Raji (cell line): Measurements from ENCODE around the gene SAMD8.

Experiments
- POLR2A ChIP-seq: IDR thresholded peaks from 2 replicates; pipeline ENCODE4 v1.6.1; 2011; ENCODE audit warnings: low read depth, low read length, control low read depth; ENCODE audit not compliant: insufficient read depth

Gene SAMD8

GRCh38 chr10:75117995-75118394 lies 6.5 kb downstream of the SAMD8 start:
- no peak for TF ChIP-seq POLR2A

GRCh38 chr10:75121322-75121721 lies 9.9 kb downstream of the SAMD8 start:
- TF ChIP-seq POLR2A, result no peak

- TF ChIP-seq POLR2A, result no peak
These were observed 11.0 kb downstream of the SAMD8 start for GRCh38 chr10:75122505-75122904.

DNA sequence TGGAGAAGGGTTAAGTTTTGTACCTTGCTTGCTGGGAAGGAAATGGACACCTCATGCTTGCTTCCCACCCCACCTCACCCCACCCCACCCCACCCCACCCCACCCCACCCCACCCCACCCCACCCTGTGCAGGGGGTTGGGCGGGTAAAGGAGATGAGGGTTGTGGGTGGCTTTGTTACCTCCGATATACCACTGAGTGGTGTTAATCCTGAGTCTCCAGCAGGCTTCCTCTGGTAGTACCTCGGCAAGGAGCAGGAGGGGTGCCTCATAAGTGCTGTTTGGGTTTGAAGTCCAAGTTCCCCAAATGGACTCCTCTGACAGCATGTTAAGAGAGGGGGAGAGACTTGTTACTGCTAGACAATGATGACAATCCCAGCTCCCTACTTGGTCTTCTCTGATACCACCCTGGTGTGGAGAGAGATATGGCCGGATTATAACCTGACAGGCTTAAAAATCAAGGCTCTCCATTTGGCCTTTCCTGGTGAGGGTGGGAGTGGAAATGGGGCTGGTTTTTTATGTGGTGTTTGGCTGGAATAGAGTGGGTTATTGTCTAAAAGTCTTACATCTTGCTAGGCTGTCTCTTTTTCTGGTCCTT lies 11.7 kb downstream of the SAMD8 start:
- TF ChIP-seq POLR2A, result no peak

DNA sequence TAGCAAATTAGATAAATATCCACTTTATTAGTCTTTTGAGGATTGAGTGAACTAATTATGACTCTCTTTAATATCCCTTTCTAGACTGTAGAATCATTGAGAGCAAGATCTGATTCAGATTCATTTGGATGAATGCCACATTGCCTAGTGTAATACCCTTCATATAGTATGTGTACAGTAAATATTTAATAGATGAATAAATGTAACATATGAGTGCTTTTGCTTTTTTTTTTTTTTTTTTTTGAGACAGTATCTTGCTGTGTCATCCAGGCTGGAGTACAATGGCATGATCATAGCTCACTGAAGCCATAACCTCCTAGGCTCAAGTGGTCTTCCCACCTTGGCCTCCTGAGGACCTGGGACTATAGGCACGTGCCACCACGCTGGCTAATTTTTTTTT lies 14.8 kb downstream of the SAMD8 start:
- no peak for TF ChIP-seq POLR2A

- TF ChIP-seq POLR2A, result no peak
These were observed 16.0 kb downstream of the SAMD8 start for GRCh38 chr10:75127471-75127870.

- TF ChIP-seq POLR2A, result no peak
These were observed 18.1 kb downstream of the SAMD8 start for GRCh38 chr10:75129537-75129936.

GRCh38 chr10:75136346-75136745 lies 24.9 kb downstream of the SAMD8 start:
- TF ChIP-seq POLR2A, result no peak

GRCh38 chr10:75137533-75138438 lies 26.3 kb downstream of the SAMD8 start:
- TF ChIP-seq POLR2A, result no peak

DNA sequence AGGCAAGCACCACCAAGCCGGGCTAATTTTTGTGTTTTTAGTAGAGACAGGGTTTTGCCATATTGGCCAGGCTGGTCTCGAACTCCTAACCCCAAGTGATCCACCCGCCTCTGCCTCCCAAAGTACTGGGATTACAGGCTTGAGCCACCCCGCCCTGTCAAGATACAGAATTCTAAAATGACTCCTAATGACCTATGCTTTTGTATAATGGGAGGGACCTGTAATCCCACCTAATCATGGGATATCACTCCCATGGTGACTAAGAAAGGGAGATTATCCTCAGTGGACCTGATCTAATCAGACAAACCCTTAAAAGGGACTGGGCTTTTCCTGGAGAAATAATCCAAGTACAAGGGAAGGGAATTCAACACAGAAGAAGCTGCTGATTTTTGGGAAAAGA lies 28.8 kb downstream of the SAMD8 start:
- no peak for TF ChIP-seq POLR2A

DNA sequence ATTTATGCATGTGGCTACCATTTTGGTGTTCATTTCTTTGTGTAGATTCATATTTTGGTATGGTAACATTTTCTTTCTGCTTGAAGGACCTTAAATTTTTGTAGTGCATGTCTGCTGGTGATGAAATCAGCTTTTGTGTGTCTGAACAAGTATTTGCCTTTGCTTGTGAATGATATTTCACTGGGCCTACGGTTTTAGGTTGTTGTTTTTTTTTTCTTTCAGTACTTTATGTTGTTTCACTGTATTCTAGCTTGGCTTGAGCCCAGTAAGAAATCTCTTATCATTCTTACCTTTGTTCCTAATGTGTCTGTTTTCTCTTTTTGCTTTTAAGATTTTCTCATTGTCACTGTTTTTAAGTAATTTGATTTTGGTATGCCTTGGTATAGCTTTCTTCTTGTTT lies 31.9 kb downstream of the SAMD8 start:
- no peak for TF ChIP-seq POLR2A

DNA sequence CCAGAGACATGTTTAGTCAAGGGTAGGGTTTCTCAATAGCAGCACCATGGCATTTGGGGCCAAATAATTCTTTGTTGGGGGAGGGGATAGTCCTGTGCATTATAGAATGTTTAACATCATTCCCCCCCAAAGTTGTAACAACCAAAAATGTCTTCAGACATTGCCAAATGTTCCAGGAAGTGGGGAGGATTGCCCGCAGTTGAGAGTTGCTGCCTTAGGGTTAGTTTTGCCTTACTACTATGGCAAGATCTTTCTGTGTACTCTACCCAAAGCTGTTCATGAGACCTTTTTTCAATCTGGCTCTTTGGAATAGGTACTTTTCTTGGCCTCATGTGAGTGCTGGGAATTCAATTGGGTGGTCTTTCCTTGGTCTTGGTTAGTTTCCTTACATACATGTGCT lies 34.1 kb downstream of the SAMD8 start:
- no peak for TF ChIP-seq POLR2A

- no peak for TF ChIP-seq POLR2A
These were observed 35.3 kb downstream of the SAMD8 start for GRCh38 chr10:75146780-75147179.

- no peak for TF ChIP-seq POLR2A
These were observed 39.2 kb downstream of the SAMD8 start for GRCh38 chr10:75150656-75151055.

DNA sequence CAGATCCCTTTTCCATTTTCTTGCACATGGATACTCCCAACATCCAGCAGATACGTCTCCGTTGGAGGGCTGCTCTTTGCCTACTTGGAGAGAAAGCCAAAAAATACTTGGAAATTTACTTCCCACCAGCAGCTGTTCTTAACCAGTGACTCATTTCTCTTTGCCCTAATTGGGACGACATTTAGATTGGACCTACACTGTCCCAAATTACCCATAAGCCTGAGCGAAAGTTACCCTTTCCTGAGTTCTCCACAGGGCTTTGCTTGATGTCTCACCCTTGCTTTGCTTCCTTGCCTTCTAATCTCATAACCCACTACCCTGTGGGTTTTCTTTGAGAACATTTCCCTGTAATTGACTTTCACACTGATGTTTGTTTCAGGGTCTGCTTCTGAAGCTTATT lies 48.1 kb downstream of the SAMD8 start:
- TF ChIP-seq POLR2A, result no peak
